Glutamatergic neuron (in vitro differentiated cells): ENCODE data around the gene ANKZF1. TPM values are rescaled to one million over a fixed set of nuclear protein-coding genes. Genes with fewer than 3 reads are reported as not detected.
"Not testable (repeated sequence)": the region's sequence is repeated elsewhere in the genome, so short reads cannot be mapped to it uniquely, and the experiment has no call there.

ENCODE experiments used
- DNase-seq: peaks from one replicate; pipeline ENCODE4 v3.0.0; 2022
- H3K27ac Mint-ChIP-seq: one replicate; pipeline ENCODE4 v1.8.0; 2020; ENCODE audit warnings: mild to moderate bottlenecking, mixed read lengths, inconsistent platforms; ENCODE audit not compliant: unreplicated experiment
- H3K27me3 Mint-ChIP-seq: one replicate; pipeline ENCODE4 v1.8.0; 2020; ENCODE audit warnings: mild to moderate bottlenecking, moderate library complexity, mixed read lengths, inconsistent platforms; ENCODE audit not compliant: unreplicated experiment
- H3K36me3 Mint-ChIP-seq: one replicate; pipeline ENCODE4 v1.8.0; 2020; ENCODE audit warnings: mild to moderate bottlenecking, mixed read lengths, inconsistent platforms; ENCODE audit not compliant: unreplicated experiment
- H3K4me1 Mint-ChIP-seq: one replicate; pipeline ENCODE4 v1.8.0; 2020; ENCODE audit warnings: mild to moderate bottlenecking, low read depth, mixed read lengths, inconsistent platforms; ENCODE audit not compliant: unreplicated experiment
- H3K4me3 Mint-ChIP-seq: one replicate; pipeline ENCODE4 v1.8.0; 2020; ENCODE audit warnings: mild to moderate bottlenecking, mixed read lengths, inconsistent platforms; ENCODE audit not compliant: unreplicated experiment
- H3K9me3 Mint-ChIP-seq: one replicate; pipeline ENCODE4 v1.8.0; 2020; ENCODE audit warnings: mild to moderate bottlenecking, moderate library complexity, mixed read lengths, inconsistent platforms; ENCODE audit not compliant: unreplicated experiment
- total RNA-seq: library from RNA; stranded (reverse); fragmentation: NEBNext Ultra II Directional; extraction: Animal tissue kit (Norgen Biotek cat#: 25700); gene quantifications from one replicate; pipeline ENCODE4 v1.2.1, GENCODE V29; 2021; ENCODE audit not compliant: unreplicated experiment
- TF ChIP-seq, protein P1 (sequence below): fragments of 200-600 bp; sonication (generic); IDR thresholded peaks from one replicate; pipeline ENCODE4 v1.5.0; 2021; ENCODE audit not compliant: partially characterized antibody, unreplicated experiment

ANKZF1 gene
- total RNA-seq, 1 donor from 2014 or later: 95.8 TPM

DNA sequence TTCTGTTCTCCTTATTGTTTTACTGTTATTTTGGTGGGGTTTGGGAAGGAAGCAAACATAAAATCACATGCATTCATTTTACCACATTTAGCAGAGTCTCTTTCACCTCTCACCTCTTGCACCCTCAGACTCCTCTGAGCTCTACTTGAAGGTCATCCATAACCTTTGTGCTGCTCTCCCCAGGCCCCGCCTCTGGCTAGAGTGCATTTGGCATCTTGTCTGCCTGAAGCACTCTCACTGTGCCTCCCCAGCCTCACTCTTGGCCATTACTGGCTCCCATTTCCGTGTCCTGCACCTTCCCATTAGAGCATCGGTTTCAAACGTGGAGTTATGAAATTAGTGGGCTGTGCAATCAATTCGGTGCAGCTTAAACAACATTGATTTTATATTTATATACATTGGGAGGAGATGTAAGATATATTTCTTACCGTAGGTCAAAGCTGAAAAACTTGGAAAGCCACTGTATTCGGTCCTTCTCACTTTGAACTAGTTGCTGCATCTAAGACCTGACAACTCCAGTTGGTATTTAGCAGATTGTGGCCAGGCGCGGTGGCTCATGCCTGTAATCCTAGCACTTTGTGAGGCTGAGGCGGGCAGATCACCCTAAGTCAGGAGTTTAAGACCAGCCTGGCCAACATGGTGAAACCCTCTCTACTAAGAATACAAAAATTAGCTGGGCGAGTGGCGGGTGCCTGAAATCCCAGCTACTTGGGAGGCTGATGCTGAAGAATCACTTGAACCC is 30.0 kb upstream of the ANKZF1 start:
- TF ChIP-seq, protein P1, sequence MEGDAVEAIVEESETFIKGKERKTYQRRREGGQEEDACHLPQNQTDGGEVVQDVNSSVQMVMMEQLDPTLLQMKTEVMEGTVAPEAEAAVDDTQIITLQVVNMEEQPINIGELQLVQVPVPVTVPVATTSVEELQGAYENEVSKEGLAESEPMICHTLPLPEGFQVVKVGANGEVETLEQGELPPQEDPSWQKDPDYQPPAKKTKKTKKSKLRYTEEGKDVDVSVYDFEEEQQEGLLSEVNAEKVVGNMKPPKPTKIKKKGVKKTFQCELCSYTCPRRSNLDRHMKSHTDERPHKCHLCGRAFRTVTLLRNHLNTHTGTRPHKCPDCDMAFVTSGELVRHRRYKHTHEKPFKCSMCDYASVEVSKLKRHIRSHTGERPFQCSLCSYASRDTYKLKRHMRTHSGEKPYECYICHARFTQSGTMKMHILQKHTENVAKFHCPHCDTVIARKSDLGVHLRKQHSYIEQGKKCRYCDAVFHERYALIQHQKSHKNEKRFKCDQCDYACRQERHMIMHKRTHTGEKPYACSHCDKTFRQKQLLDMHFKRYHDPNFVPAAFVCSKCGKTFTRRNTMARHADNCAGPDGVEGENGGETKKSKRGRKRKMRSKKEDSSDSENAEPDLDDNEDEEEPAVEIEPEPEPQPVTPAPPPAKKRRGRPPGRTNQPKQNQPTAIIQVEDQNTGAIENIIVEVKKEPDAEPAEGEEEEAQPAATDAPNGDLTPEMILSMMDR: no peak
- peak overlapping the region; percentile 9 for H3K4me3 Mint-ChIP-seq
- H3K4me1 Mint-ChIP-seq: peaks cover 5% of the 10 kb centered on the region
- no peaks in the 10 kb centered on the region for H3K27me3 Mint-ChIP-seq
- H3K9me3 Mint-ChIP-seq: peaks cover 5% of the 10 kb centered on the region
- no peaks in the 10 kb centered on the region for H3K36me3 Mint-ChIP-seq
- H3K27ac Mint-ChIP-seq: peak overlapping the region; percentile 1
- DNase-seq: no peak

DNA sequence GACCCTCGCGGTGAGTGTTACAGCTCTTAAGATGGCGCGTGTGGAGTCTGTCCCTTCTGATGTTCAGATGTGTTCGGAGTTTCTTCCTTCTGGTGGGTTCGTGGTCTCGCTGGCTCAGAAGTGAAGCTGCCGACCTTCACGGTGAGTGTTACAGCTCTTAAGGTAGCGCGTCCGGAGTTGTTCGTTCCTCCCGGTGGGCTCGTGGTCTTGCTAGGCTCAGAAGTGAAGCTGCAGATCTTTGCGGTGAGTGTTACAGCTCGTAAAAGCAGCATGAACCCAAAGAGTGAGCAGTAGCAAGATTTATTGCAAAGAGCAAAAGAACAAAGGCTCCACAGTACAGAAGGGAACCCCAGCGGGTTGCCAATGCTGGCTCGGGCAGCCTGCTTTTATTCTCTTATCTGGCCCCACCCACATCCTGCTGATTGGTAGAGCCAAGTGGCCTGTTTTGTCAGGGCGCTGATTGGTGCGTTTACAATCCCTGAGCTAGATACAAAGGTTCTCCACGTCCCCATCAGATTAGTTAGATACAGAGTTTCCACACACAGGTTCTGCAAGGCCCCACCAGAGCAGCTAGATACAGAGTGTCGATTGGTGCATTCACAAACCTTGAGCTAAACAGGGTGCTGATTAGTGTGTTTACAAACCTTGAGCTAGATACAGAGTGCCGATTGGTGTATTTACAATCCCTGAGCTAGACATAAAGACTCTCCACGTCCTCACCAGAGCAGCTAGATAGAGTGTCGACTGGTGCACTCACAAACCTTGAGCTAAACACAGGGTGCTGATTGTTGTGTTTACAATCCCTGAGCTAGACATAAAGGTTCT is 28.9 kb upstream of the ANKZF1 start:
- not testable (repeated sequence) for H3K4me1 Mint-ChIP-seq, H3K27me3 Mint-ChIP-seq, H3K27ac Mint-ChIP-seq, H3K4me3 Mint-ChIP-seq, H3K9me3 Mint-ChIP-seq, H3K36me3 Mint-ChIP-seq, DNase-seq

DNA sequence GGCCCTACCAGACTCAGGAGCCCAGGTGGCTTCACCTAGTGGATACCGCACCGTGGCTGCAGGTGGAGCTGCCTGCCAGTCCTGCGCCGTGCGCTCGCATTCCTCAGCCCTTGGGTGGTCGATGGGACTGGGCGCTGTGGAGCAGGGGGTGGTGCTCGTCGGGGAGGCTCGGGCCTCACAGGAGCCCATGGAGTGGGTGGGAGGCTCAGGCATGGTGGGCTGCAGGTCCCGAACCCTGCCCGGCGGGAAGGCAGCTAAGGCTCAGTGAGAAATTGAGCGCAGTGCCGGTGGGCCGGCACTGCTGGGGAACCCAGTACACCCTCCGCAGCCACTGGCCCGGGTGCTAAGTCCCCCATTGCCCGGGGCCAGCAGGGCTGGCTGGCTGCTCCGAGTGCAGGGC is 28.3 kb upstream of the ANKZF1 start:
- H3K36me3 Mint-ChIP-seq, H3K27me3 Mint-ChIP-seq, H3K27ac Mint-ChIP-seq, DNase-seq, H3K4me1 Mint-ChIP-seq, H3K4me3 Mint-ChIP-seq: not testable (repeated sequence)
- H3K9me3 Mint-ChIP-seq: peaks cover 10% of the 10 kb centered on the region

DNA sequence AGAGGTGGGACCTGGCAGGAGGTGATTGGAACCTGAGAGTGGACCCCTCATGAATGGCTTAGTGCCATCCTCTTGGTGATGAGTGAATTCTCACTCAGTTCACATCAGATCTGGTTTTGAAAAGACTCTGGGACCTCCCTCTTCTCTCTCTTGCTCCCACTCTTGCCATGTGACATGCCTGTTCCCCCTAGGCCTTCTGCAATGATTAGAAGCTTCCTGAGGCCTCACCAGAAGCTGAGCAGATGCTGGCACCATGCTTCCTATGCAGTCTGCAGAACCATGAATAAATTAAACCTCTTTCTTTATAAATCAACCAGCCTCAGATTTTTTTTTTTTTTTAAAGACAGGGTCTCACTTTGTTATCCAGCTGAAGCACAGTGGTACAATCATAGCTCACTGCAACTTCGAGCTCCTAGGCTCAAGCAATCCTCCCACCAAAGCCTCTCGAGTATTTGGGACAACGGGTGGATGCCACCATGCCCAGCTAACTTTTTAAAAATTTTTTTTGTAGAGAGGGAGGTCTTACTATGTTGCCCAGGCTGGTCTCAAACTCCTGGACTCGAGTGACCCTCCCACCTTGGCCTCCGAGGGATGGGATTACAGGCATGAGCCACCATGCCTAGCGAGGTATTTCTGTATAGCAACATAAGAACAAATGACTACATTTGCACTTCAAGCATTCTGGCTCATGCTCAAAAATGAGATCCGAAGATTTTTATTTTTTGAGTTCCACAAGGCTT is 25.0 kb upstream of the ANKZF1 start:
- TF ChIP-seq, protein P1: no peak
- H3K27me3 Mint-ChIP-seq: no peaks in the 10 kb centered on the region
- H3K4me1 Mint-ChIP-seq: peaks cover 5% of the 10 kb centered on the region
- no peaks in the 10 kb centered on the region for H3K36me3 Mint-ChIP-seq
- H3K27ac Mint-ChIP-seq: no peak overlapping the region
- H3K9me3 Mint-ChIP-seq: peaks cover 12% of the 10 kb centered on the region
- no peak overlapping the region for H3K4me3 Mint-ChIP-seq
- DNase-seq: no peak

DNA sequence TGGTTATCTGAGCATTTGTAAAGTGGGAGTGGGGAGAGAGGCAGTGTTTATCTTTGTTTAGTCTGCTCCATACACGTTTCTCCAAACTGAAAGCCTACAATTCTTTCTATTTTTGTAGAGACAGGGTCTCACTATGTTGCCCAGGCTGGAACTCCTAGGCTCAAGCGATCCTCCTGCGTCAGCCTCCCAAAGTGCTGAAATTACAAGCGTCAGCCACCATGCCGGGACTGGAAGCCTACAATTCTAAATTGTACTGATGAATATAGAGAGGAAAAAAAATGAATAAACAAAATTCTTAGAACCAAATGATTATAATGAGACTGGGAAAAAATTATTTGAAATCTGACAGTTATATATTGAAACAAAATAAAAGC is 24.5 kb upstream of the ANKZF1 start:
- no peaks in the 10 kb centered on the region for H3K27me3 Mint-ChIP-seq
- DNase-seq: no peak
- peaks cover 5% of the 10 kb centered on the region for H3K4me1 Mint-ChIP-seq
- peak overlapping the region; percentile 30 for H3K4me3 Mint-ChIP-seq
- H3K9me3 Mint-ChIP-seq: peaks cover 12% of the 10 kb centered on the region
- no peaks in the 10 kb centered on the region for H3K36me3 Mint-ChIP-seq
- no peak overlapping the region for H3K27ac Mint-ChIP-seq
- TF ChIP-seq, protein P1: no peak

DNA sequence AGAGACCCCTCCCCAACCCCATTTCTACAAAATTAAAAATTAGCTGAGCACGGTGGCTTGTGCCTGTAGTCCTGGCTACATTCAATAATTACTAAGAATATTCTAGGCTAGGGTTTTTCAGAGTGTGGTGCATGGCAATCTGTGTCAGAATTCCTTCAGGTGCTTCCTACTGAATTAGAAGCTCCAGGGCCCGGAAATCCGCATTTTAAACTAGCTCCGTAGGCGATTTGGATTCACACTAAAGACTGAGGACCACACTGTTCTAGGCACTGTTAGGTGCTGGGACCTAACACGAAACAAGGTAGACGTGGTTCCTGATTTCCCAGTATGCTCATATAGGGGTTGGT is 23.7 kb upstream of the ANKZF1 start:
- DNase-seq: no peak
- H3K9me3 Mint-ChIP-seq: peaks cover 12% of the 10 kb centered on the region
- no peaks in the 10 kb centered on the region for H3K27me3 Mint-ChIP-seq
- TF ChIP-seq, protein P1: no peak
- no peaks in the 10 kb centered on the region for H3K36me3 Mint-ChIP-seq
- peak overlapping the region; percentile 89 for H3K4me3 Mint-ChIP-seq
- peaks cover 5% of the 10 kb centered on the region for H3K4me1 Mint-ChIP-seq
- peak overlapping the region; percentile 92 for H3K27ac Mint-ChIP-seq
